Fibroblast of mammary gland (primary cell): ENCODE results near the gene PSD4.

ENCODE experiments used
- DNase-seq: peaks from one replicate; pipeline ENCODE4 v3.0.0-alpha.2; 2010; ENCODE audit warnings: low read depth
- H3K4me3 ChIP-seq: 2 replicates; pipeline ENCODE4 v1.5.1; 2011; ENCODE audit warnings: low read depth, mild to moderate bottlenecking, low read length, moderate library complexity; ENCODE audit not compliant: control insufficient read depth
- CTCF ChIP-seq: conservative IDR thresholded peaks from 2 replicates; pipeline ENCODE4 v1.5.1; 2011; ENCODE audit warnings: low read depth, low read length, inconsistent platforms; ENCODE audit not compliant: control insufficient read depth, insufficient read depth

The PSD4 gene

GRCh38 chr2:113198048-113198789 is 24.4 kb downstream of the PSD4 start:
- peak overlapping the region; percentile 59 for H3K4me3 ChIP-seq
- no peak for DNase-seq
- TF ChIP-seq CTCF = no peak

- peak overlapping the region; percentile 59 for H3K4me3 ChIP-seq
- peak; percentile 55 for DNase-seq
- TF ChIP-seq CTCF = peak; percentile 41
Observed at GRCh38 chr2:113198790-113199612, 25.2 kb downstream of the PSD4 start.

GRCh38 chr2:113200236-113200635 is 26.5 kb downstream of the PSD4 start:
- no peak for DNase-seq
- no peak for TF ChIP-seq CTCF
- no peak overlapping the region for H3K4me3 ChIP-seq

GRCh38 chr2:113200736-113201490 is 27.1 kb downstream of the PSD4 start:
- DNase-seq = no peak
- H3K4me3 ChIP-seq = no peak overlapping the region
- no peak for TF ChIP-seq CTCF

GRCh38 chr2:113201496-113202304 is 27.9 kb downstream of the PSD4 start:
- no peak for DNase-seq
- no peak overlapping the region for H3K4me3 ChIP-seq
- no peak for TF ChIP-seq CTCF
